Stomach smooth muscle (tissue), 2 donors: ENCODE data around the gene GALNT18.
"Not testable (repeated sequence)": the region's sequence is repeated elsewhere in the genome, so short reads cannot be mapped to it uniquely, and the experiment has no call there.

Experiments used
- H3K27ac ChIP-seq: one replicate; pipeline ENCODE4 v1.7.0; 2013; ENCODE audit warnings: mild to moderate bottlenecking, low read length, inconsistent platforms
- H3K27me3 ChIP-seq, 2 donors: one replicate each; pipeline ENCODE4 v1.7.0; 2013; ENCODE audit warnings: low read length in 2 of 2; ENCODE audit not compliant: insufficient read depth in 2 of 2, control insufficient read depth in 1 of 2
- H3K36me3 ChIP-seq, 2 donors: one replicate each; pipeline ENCODE4 v1.7.0; 2013; ENCODE audit warnings: low read length in 2 of 2; ENCODE audit not compliant: control insufficient read depth in 2 of 2, insufficient read depth in 2 of 2
- H3K4me1 ChIP-seq: one replicate; pipeline ENCODE4 v1.7.0; 2013; ENCODE audit warnings: low read length; ENCODE audit not compliant: control insufficient read depth, insufficient read depth
- H3K4me3 ChIP-seq, 2 donors: one replicate each; pipeline ENCODE4 v1.7.0; 2013; ENCODE audit warnings: low read length in 2 of 2
- H3K9ac ChIP-seq, 2 donors: one replicate each; pipeline ENCODE4 v1.7.0; 2013; ENCODE audit warnings: low read length in 2 of 2, mild to moderate bottlenecking in 1 of 2
- H3K9me3 ChIP-seq, 2 donors: one replicate each; pipeline ENCODE4 v1.7.0; 2013; ENCODE audit warnings: low read length in 2 of 2; ENCODE audit not compliant: control insufficient read depth in 2 of 2
- donor health status: healthy.
- donor health status: Pancreatic carcinoma.

GALNT18 gene

GRCh38 chr11:11352878-11353277, 268.9 kb downstream of the GALNT18 start, which contains the start of gene CSNK2A3:
Gene CSNK2A3 (minus strand): TSS chr11:11353250. CDS start chr11:11353119, 131 bp downstream.
- peaks cover 28% of the 10 kb centered on the region for H3K4me1 ChIP-seq
- H3K4me3 ChIP-seq, H3K27me3 ChIP-seq, H3K9me3 ChIP-seq, H3K9ac ChIP-seq, H3K36me3 ChIP-seq, H3K27ac ChIP-seq: not testable (repeated sequence)

GRCh38 chr11:11351851-11352250, 270.0 kb downstream of the GALNT18 start:
- H3K9me3 ChIP-seq, H3K36me3 ChIP-seq, H3K27me3 ChIP-seq, H3K27ac ChIP-seq, H3K9ac ChIP-seq, H3K4me3 ChIP-seq: not testable (repeated sequence)
- peaks cover 28% of the 10 kb centered on the region for H3K4me1 ChIP-seq

GRCh38 chr11:11351042-11351586, 270.7 kb downstream of the GALNT18 start:
- Histone ChIP-seq H3K27me3 (no peaks in the 10 kb centered on the region), H3K27ac (peak overlapping the region; percentile 60), H3K9me3 (no peaks in the 10 kb centered on the region), H3K36me3 (no peaks in the 10 kb centered on the region), H3K4me3 (no peak overlapping the region), H3K4me1 (peaks cover 28% of the 10 kb centered on the region), H3K9ac (no peak overlapping the region)

GRCh38 chr11:11349870-11350337, 271.9 kb downstream of the GALNT18 start:
- Histone ChIP-seq H3K9ac (no peak overlapping the region), H3K4me3 (no peak overlapping the region), H3K9me3 (no peaks in the 10 kb centered on the region), H3K4me1 (peaks cover 28% of the 10 kb centered on the region), H3K27me3 (no peaks in the 10 kb centered on the region), H3K36me3 (no peaks in the 10 kb centered on the region), H3K27ac (peak overlapping the region; percentile 60)

GRCh38 chr11:11349106-11349825, 272.5 kb downstream of the GALNT18 start:
- Histone ChIP-seq H3K4me1 (peaks cover 28% of the 10 kb centered on the region), H3K27ac (peak overlapping the region; percentile 60), H3K36me3 (no peaks in the 10 kb centered on the region)

GRCh38 chr11:11348303-11348702, 273.5 kb downstream of the GALNT18 start:
- Histone ChIP-seq H3K4me1 (peaks cover 28% of the 10 kb centered on the region), H3K36me3 (no peaks in the 10 kb centered on the region), H3K27ac (no peak overlapping the region), H3K27me3 (no peaks in the 10 kb centered on the region), H3K9me3 (no peaks in the 10 kb centered on the region), H3K9ac (no peak overlapping the region), H3K4me3 (no peak overlapping the region)

More at GRCh38 chr11:11349106-11349825, 272.5 kb downstream of the GALNT18 start:
- Histone ChIP-seq H3K27me3 (no peaks in the 10 kb centered on the region), H3K9me3 (no peaks in the 10 kb centered on the region), H3K9ac (no peak overlapping the region), H3K4me3 (no peak overlapping the region)

GRCh38 chr11:11347592-11347991, 274.2 kb downstream of the GALNT18 start:
- H3K9ac ChIP-seq, result no peak overlapping the region
- H3K27me3 ChIP-seq, result no peaks in the 10 kb centered on the region
- H3K4me1 ChIP-seq, result peaks cover 28% of the 10 kb centered on the region
- no peak overlapping the region for H3K4me3 ChIP-seq
- no peaks in the 10 kb centered on the region for H3K36me3 ChIP-seq
- H3K9me3 ChIP-seq, result no peaks in the 10 kb centered on the region
- no peak overlapping the region for H3K27ac ChIP-seq

- no peak overlapping the region for H3K27ac ChIP-seq
- H3K36me3 ChIP-seq, result no peaks in the 10 kb centered on the region
- peaks cover 28% of the 10 kb centered on the region for H3K4me1 ChIP-seq
- H3K27me3 ChIP-seq, result no peaks in the 10 kb centered on the region
- no peaks in the 10 kb centered on the region for H3K9me3 ChIP-seq
- no peak overlapping the region for H3K4me3 ChIP-seq
- no peak overlapping the region for H3K9ac ChIP-seq
Observed at GRCh38 chr11:11346303-11346702, 275.5 kb downstream of the GALNT18 start.

- Histone ChIP-seq H3K9me3 (no peaks in the 10 kb centered on the region), H3K27me3 (no peaks in the 10 kb centered on the region), H3K4me1 (peaks cover 17% of the 10 kb centered on the region), H3K27ac (no peak overlapping the region), H3K4me3 (no peak overlapping the region), H3K36me3 (no peaks in the 10 kb centered on the region), H3K9ac (no peak overlapping the region)
Observed at GRCh38 chr11:11345099-11345498, 276.7 kb downstream of the GALNT18 start.

- peaks cover 7% of the 10 kb centered on the region for H3K4me1 ChIP-seq
- no peak overlapping the region for H3K27ac ChIP-seq
- H3K9me3 ChIP-seq, result no peaks in the 10 kb centered on the region
- H3K27me3 ChIP-seq, result no peaks in the 10 kb centered on the region
- H3K9ac ChIP-seq, result no peak overlapping the region
- H3K36me3 ChIP-seq, result no peaks in the 10 kb centered on the region
- no peak overlapping the region for H3K4me3 ChIP-seq
Observed at GRCh38 chr11:11344045-11344444, 277.8 kb downstream of the GALNT18 start.

GRCh38 chr11:11338304-11338703, 283.5 kb downstream of the GALNT18 start:
- Histone ChIP-seq H3K27ac (no peak overlapping the region), H3K9ac (no peak overlapping the region), H3K9me3 (no peaks in the 10 kb centered on the region), H3K27me3 (no peaks in the 10 kb centered on the region), H3K4me1 (no peaks in the 10 kb centered on the region), H3K36me3 (no peaks in the 10 kb centered on the region), H3K4me3 (no peak overlapping the region)
